ENCODE results near the gene PCSK5.
"Not testable (repeated sequence)": the region's sequence is repeated elsewhere in the genome, so short reads cannot be mapped to it uniquely, and the experiment has no call there.

Gene PCSK5

DNA sequence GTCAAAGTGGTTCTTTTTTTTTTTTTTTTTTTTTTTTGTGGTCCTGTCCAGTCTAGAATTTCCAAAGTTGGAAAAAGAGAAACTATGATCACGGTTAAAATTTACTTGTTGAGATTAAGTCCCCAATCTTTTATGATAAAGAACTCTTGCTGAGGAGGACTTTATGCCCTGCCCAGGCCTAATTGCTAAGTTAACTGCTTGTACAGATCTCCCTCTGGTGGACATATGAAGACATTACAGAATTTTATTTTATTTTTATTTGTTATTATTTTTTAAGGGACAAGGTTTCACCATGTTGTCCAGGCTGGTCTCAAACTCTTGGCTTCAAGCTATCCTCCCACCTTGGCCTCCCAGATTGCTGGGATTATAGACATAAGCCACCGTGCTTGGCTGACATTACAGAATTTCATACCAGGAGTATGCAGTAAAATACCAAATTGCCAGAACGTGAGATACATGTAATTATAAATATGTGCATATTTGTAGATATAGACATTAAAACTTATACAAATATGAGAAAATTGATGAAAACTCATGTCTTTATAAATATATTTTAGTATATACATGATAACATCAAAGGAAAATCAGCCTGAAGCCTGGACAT is 412.6 kb downstream of the PCSK5 start:
- Mint-ChIP-seq H3K27me3 (peaks cover 10% of the 10 kb centered on the region), H3K4me3 (no peak overlapping the region), H3K4me1 (ENCODE audit: low read depth) (no peaks in the 10 kb centered on the region), H3K9me3 (no peaks in the 10 kb centered on the region), H3K36me3 (ENCODE audit: low read depth) (no peaks in the 10 kb centered on the region), H3K27ac (no peak overlapping the region)

DNA sequence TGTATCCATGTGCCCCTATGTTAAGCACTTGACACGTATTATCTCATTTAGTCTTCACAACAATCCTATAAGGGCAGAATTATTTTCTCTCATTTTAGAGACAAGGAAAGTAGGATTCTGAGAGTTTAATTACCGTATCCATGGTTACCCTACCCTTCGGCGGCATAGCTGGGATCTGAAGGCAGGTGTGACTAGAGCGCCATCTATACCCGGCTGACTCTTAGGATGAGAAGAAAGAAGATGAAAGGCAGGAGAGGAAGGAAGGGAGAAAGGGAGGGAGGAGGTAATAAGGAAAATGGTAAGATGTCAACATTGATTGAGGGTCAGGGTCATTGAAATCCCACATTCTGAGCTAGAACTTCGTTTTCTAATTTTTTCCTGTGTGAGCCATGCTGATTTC is 416.6 kb downstream of the PCSK5 start:
- not testable (repeated sequence) for H3K4me1 Mint-ChIP-seq (ENCODE audit: low read depth); H3K27ac Mint-ChIP-seq; H3K4me3 Mint-ChIP-seq; H3K36me3 Mint-ChIP-seq (ENCODE audit: low read depth); H3K9me3 Mint-ChIP-seq
- peaks cover 11% of the 10 kb centered on the region for H3K27me3 Mint-ChIP-seq

DNA sequence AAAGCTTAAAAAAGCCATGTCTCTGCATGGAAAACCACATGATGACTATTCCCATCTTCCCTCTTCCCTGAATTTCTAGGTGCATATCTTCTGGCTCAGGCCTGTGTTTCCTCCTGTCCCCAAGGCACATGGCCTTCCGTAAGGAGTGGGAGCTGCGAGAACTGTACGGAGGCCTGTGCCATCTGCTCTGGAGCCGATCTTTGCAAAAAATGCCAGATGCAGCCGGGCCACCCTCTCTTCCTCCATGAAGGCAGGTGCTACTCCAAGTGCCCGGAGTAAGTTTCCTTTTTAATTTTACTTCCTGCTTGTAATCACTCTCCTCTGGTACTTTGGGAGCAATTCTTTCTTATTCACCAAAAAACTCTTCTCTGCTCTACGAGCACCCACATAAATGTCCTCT is 420.1 kb downstream of the PCSK5 start:
- H3K4me1 Mint-ChIP-seq (ENCODE audit: low read depth), result no peaks in the 10 kb centered on the region
- H3K27ac Mint-ChIP-seq, result no peak overlapping the region
- H3K4me3 Mint-ChIP-seq, result no peak overlapping the region

DNA sequence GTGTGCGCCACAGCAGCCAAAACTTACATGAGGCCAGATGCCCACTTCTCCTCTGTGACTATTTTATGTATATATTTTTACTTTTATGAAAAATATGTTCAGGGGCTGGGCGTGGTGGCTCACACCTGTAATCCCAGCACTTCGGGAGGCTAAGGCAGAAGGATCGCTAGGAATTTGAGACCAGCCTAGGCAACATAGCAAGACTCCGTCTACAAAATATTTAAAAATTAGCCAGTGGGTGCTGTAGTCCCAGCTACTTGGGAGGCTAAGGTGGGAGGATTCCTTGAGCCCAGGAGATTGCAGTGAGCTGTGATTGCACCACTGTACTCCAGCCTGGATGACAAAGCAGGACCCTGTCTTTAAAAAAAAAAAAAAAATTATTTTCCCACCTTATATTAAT is 420.5 kb downstream of the PCSK5 start:
- Mint-ChIP-seq H3K9me3 (no peaks in the 10 kb centered on the region), H3K4me1 (ENCODE audit: low read depth) (no peaks in the 10 kb centered on the region), H3K4me3 (no peak overlapping the region), H3K36me3 (ENCODE audit: low read depth) (no peaks in the 10 kb centered on the region), H3K27ac (no peak overlapping the region), H3K27me3 (peaks cover 8% of the 10 kb centered on the region)

More for the DNA sequence above, 420.1 kb downstream of the PCSK5 start:
- Mint-ChIP-seq H3K36me3 (ENCODE audit: low read depth) (no peaks in the 10 kb centered on the region), H3K9me3 (no peaks in the 10 kb centered on the region), H3K27me3 (peaks cover 8% of the 10 kb centered on the region)

DNA sequence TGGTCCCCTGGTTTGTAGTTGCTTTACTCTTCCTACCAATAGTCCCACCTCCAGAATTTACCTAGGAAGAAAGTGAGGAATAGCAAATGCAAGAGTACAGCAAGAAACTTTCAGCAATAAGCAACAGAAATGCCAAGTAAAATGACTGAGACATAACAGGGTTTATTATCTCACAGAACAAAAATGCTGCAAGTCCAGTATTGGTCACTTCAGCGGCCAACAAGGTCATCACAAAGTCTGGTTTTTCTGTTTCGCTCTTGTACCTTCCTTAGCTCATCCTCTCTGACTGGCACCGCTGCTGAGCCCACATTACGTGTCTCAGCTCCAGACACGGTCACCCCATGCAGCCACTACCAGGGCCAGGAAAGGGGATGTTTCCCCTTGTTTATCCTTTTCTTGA is 421.1 kb downstream of the PCSK5 start:
- Mint-ChIP-seq H3K9me3 (no peaks in the 10 kb centered on the region), H3K27me3 (peaks cover 8% of the 10 kb centered on the region), H3K4me3 (no peak overlapping the region), H3K36me3 (ENCODE audit: low read depth) (no peaks in the 10 kb centered on the region), H3K4me1 (ENCODE audit: low read depth) (no peaks in the 10 kb centered on the region), H3K27ac (no peak overlapping the region)

DNA sequence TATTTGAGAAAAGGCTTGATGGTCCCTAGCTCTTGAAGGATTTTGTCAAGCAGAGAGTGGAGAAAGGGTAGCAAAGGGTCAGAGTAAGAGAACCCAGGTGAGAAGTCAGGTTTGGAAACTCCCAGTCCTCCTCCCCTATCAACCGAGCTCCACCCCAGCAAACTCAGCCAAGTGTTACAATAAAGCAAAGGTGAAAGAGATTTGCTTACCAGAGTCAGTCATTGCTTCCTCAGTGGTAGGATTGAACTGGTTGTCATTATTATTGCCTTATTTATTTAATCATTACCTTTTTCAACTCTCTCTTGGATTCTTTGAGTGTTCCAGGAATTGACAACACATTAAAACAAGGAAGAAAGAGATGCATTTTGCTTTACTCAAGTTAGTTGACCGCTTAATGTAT is 423.3 kb downstream of the PCSK5 start:
- Mint-ChIP-seq H3K9me3 (no peaks in the 10 kb centered on the region), H3K27me3 (peaks cover 4% of the 10 kb centered on the region), H3K36me3 (ENCODE audit: low read depth) (no peaks in the 10 kb centered on the region), H3K27ac (no peak overlapping the region), H3K4me3 (no peak overlapping the region), H3K4me1 (ENCODE audit: low read depth) (no peaks in the 10 kb centered on the region)

DNA sequence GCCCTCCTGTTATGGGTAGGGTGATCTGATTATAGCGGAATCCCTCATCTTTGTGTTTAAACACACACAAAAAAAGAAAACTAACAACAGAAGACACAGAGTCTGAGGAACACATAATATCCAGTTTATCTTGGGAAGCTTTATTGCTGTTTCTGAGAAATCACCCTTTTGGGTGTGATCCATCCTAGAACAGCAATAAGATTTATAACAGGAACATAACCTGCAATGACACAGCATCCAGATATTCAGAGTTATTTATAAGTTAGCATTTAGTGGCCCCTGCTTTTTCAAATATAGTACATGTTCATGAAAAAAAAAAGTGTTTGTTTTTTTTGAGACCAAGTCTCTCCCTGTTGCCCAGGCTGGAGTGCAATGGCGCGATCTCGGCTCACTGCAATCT is 423.8 kb downstream of the PCSK5 start:
- Mint-ChIP-seq H3K4me1 (ENCODE audit: low read depth) (no peaks in the 10 kb centered on the region), H3K36me3 (ENCODE audit: low read depth) (no peaks in the 10 kb centered on the region), H3K4me3 (no peak overlapping the region), H3K27me3 (peaks cover 4% of the 10 kb centered on the region), H3K9me3 (no peaks in the 10 kb centered on the region), H3K27ac (no peak overlapping the region)

DNA sequence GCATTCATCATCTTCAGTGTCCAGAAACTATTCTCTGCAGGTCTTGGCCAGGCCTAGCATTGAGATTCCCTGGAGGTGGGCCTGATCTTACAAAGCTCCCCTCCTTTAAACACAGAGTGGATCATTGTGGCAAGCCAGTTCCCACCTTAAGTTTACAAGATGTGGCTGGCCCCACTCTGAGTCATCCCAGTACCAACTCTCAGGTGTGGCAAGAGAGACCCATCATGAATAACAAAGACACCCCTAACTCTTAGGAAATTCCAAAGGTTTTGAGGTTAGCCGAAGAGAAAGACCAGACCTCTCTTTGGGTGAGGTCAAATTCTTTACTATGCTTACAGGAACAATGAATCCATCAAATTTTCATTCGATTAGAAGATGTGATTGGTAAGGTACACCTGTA is 425.6 kb downstream of the PCSK5 start:
- H3K27me3 Mint-ChIP-seq, result no peaks in the 10 kb centered on the region
- H3K4me1 Mint-ChIP-seq (ENCODE audit: low read depth), result no peaks in the 10 kb centered on the region
- H3K27ac Mint-ChIP-seq, result no peak overlapping the region
- no peak overlapping the region for H3K4me3 Mint-ChIP-seq
- no peaks in the 10 kb centered on the region for H3K36me3 Mint-ChIP-seq (ENCODE audit: low read depth)
- H3K9me3 Mint-ChIP-seq, result no peaks in the 10 kb centered on the region

DNA sequence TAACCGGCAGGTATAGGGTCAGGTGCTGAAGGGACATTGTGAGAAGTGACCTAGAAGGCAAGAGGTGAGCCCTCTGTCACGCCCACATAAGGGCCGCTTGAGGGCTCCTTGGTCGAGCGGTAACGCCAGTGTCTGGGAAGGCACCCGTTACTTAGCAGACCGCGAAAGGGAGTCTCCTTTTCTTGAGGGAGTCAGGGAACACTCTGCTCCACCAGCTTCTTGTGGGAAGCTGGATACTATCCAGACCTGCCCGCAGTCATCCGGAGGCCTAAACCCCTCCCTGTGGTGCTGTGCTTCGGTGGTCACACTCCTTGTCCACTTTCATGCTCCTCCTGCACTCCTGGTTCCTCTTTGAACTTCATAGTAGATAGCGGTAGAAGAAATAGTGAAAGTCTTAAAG is 429.0 kb downstream of the PCSK5 start:
- not testable (repeated sequence) for H3K4me1 Mint-ChIP-seq (ENCODE audit: low read depth); H3K9me3 Mint-ChIP-seq; H3K36me3 Mint-ChIP-seq (ENCODE audit: low read depth); H3K27ac Mint-ChIP-seq; H3K4me3 Mint-ChIP-seq
- H3K27me3 Mint-ChIP-seq, result peaks cover 13% of the 10 kb centered on the region

DNA sequence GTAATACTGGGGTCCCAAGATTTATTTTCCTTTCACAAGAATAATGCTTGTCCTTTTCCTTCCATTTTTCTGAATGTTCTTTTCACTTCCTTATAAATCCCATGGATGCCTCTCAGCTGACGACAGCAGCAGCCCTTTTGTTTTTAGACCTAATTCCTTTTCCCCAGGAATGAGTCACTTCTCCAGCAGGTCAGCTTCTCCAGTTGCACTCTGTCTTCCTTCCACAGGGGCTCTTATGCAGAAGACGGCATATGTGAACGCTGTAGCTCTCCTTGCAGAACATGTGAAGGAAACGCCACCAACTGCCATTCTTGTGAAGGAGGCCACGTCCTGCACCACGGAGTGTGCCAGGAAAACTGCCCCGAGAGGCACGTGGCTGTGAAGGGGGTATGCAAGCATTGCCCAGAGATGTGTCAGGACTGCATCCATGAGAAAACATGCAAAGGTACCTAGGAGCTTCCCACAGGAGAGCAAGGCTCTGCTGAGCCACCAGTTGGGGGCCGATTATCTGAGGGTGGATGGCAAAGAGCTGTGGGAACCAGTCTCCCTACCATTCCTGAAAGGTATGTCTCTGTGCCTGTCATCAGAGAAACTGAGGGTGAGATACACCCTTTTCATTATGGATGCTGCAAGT is 430.8 kb downstream of the PCSK5 start:
- Mint-ChIP-seq H3K4me1 (ENCODE audit: low read depth) (no peaks in the 10 kb centered on the region), H3K9me3 (no peaks in the 10 kb centered on the region)

DNA sequence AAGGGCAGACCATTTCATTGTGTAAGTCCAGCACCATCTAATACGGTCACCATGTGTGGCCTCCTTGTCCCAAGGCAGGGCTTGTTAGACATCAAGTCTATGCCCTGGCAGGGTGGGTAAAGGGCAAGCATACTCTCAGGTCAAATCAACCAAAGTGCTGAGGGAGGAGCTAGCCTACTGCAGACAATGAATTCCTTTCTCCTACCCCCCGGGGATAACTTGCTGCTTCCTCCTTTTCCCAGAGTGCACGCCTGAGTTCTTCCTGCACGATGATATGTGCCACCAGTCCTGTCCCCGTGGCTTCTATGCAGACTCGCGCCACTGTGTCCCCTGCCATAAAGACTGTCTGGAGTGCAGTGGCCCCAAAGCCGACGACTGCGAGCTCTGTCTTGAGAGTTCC is 432.3 kb downstream of the PCSK5 start:
- no peak overlapping the region for H3K4me3 Mint-ChIP-seq
- no peak overlapping the region for H3K27ac Mint-ChIP-seq
- no peaks in the 10 kb centered on the region for H3K9me3 Mint-ChIP-seq
- H3K36me3 Mint-ChIP-seq (ENCODE audit: low read depth), result no peaks in the 10 kb centered on the region
- H3K4me1 Mint-ChIP-seq (ENCODE audit: low read depth), result no peaks in the 10 kb centered on the region
- H3K27me3 Mint-ChIP-seq, result peaks cover 15% of the 10 kb centered on the region

More for the DNA sequence above, 430.8 kb downstream of the PCSK5 start:
- Mint-ChIP-seq H3K27ac (no peak overlapping the region), H3K27me3 (peaks cover 15% of the 10 kb centered on the region), H3K36me3 (ENCODE audit: low read depth) (no peaks in the 10 kb centered on the region), H3K4me3 (no peak overlapping the region)

DNA sequence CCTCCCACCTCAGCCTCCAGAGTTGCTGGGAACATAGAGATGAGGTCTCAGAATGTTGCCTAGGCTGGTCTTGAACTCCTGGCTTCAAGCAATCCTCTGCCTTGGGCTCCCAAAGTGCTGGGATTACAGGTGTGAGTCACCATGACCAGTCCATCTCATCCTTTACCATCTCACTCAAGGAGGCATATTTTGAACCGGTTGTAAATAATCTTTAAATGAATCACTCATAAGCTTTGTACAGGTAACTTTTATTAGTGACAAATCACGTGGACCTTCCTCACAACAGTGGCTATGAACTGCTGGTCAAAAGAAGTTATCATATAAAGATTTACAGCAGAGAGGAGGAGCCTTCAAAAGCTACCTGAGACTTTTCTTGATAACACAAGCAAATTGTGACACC is 433.0 kb downstream of the PCSK5 start:
- no peak overlapping the region for H3K27ac Mint-ChIP-seq
- no peaks in the 10 kb centered on the region for H3K9me3 Mint-ChIP-seq
- peaks cover 19% of the 10 kb centered on the region for H3K27me3 Mint-ChIP-seq
- no peak overlapping the region for H3K4me3 Mint-ChIP-seq
- H3K4me1 Mint-ChIP-seq (ENCODE audit: low read depth), result no peaks in the 10 kb centered on the region
- H3K36me3 Mint-ChIP-seq (ENCODE audit: low read depth), result no peaks in the 10 kb centered on the region

DNA sequence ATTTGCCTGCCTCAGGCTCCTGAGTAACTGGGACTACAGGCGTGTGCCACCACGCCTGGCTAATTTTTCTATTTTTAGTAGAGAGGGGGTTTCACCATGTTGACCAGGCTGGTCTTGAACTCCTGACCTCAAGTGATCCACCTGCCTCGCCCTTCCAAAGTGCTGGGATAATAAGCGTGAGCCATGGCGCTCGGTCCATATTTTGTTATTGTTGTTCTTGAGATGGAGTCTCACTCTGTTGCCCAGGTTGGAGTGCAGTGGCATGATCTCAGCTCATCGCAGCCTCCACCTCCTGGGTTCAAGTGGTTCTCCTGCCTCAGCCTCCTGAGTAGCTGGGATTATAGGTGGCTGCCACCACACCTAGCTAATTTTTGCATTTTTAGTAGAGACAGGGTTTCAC is 433.6 kb downstream of the PCSK5 start:
- H3K27ac Mint-ChIP-seq; H3K4me3 Mint-ChIP-seq; H3K4me1 Mint-ChIP-seq (ENCODE audit: low read depth); H3K9me3 Mint-ChIP-seq; H3K36me3 Mint-ChIP-seq (ENCODE audit: low read depth): not testable (repeated sequence)
- peaks cover 20% of the 10 kb centered on the region for H3K27me3 Mint-ChIP-seq

DNA sequence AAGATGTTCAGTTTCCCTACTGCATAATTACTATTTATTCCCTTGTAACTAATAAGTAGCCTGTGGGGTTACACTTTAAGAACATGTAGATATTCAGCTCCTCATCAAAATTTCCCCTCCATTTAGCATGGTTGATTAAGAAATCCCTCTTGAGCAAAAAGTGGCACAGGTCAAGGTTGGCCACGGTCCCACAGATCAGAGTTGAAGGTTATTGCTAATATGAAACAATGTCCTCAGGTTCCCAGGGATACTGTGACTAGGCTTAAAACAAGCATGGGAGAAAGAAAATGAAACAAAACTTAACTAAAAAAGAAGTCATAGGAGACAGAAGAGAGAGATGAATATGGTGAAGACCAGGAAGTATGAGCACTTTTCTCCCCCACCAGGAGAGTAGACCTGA is 439.6 kb downstream of the PCSK5 start:
- Mint-ChIP-seq H3K27me3 (peaks cover 19% of the 10 kb centered on the region), H3K9me3 (no peaks in the 10 kb centered on the region), H3K4me1 (ENCODE audit: low read depth) (no peaks in the 10 kb centered on the region), H3K4me3 (no peak overlapping the region), H3K36me3 (ENCODE audit: low read depth) (no peaks in the 10 kb centered on the region), H3K27ac (no peak overlapping the region)

DNA sequence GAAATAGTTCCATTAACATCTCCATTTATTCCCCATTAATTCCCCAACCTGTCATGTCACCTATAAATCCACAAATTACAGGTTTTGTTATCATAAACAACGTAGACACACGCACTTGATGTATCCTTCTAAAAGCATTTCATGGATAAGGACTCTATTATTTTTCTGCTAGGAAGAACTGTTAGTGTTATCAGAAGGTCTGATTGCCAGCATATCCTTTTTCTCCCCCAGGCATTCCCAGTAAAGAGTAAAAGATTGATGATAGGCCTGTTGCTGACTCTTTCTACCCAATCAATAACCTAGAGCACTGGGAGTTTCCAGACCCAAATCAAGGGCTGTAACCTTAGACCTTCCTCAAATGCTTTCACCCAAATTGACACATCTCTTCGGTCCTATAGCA is 442.9 kb downstream of the PCSK5 start:
- Mint-ChIP-seq H3K36me3 (ENCODE audit: low read depth) (no peaks in the 10 kb centered on the region), H3K27me3 (peaks cover 18% of the 10 kb centered on the region), H3K4me3 (no peak overlapping the region), H3K9me3 (no peaks in the 10 kb centered on the region), H3K4me1 (ENCODE audit: low read depth) (no peaks in the 10 kb centered on the region), H3K27ac (no peak overlapping the region)

DNA sequence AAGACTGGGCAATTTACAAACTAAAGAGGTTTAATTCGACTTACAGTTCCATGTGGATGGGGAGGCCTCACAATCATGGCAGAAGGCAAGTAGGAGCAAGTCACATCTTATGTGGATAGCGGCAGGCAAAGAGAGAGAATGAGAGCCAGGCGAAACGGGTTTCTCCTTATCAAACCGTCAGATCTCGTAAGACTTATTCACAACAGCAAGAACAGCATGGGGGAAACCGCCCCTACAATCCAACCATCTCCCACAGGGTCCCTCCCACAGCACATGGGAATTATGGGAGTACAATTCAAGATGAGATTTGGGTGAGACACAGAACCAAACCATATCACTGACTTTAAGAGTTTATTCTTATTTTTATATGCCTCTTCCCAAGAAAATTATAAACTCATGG is 443.5 kb downstream of the PCSK5 start:
- no peaks in the 10 kb centered on the region for H3K36me3 Mint-ChIP-seq (ENCODE audit: low read depth)
- H3K9me3 Mint-ChIP-seq, result no peaks in the 10 kb centered on the region
- H3K27me3 Mint-ChIP-seq, result peaks cover 16% of the 10 kb centered on the region
- H3K4me1 Mint-ChIP-seq (ENCODE audit: low read depth), result no peaks in the 10 kb centered on the region
- no peak overlapping the region for H3K27ac Mint-ChIP-seq
- no peak overlapping the region for H3K4me3 Mint-ChIP-seq

Data from stimulated activated naive CD8-positive, alpha-beta T cell treated with anti-CD3 and anti-CD28 coated beads, Interleukin-15, Interleukin-2, amounts not matched to agents 100 ng/mL and 50 ng/mL, for 24 hours (primary cell).